HG03045 (cell line): Measurements from ENCODE around the gene NDRG3.
"Not testable (repeated sequence)": the region's sequence is repeated elsewhere in the genome, so short reads cannot be mapped to it uniquely, and the experiment has no call there.

ENCODE experiments used
- ATAC-seq: cut with Tn5 transposase; IDR thresholded peaks from one replicate; pipeline ENCODE4 v1.9.1; 2021; ENCODE audit warnings: mild to moderate bottlenecking, moderate library complexity; ENCODE audit not compliant: unreplicated experiment

The NDRG3 gene

GRCh38 chr20:36700438-36700837 lies 45.5 kb downstream of the NDRG3 start:
- no peak for ATAC-seq

- not testable (repeated sequence) for ATAC-seq
These were observed 50.4 kb downstream of the NDRG3 start for GRCh38 chr20:36695467-36695866.

GRCh38 chr20:36688630-36689029 lies 57.3 kb downstream of the NDRG3 start:
- no peak for ATAC-seq

- ATAC-seq, result no peak
These were observed 58.0 kb downstream of the NDRG3 start for GRCh38 chr20:36687850-36688249.

- ATAC-seq, result no peak
These were observed 58.9 kb downstream of the NDRG3 start for GRCh38 chr20:36686944-36687343.

DNA sequence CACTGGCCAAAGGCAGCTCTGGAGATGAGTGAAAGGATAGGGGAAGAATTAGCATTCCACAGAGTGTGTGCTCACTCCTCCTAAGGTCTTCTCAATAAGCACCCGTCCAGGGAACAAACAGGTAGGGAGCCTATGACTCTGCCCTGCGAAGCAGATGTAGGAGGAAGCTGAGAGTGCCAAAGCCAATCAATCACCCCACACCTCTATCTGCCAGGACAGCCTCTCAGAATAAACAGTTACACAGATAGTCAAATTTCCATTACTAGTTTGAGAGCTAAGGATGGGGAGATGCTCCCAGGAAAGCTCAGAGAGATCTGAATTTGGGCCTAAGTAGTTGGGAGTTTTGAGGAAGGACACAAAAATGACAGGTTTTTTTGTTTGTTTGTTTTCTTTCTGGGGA lies 59.4 kb downstream of the NDRG3 start:
- no peak for ATAC-seq

DNA sequence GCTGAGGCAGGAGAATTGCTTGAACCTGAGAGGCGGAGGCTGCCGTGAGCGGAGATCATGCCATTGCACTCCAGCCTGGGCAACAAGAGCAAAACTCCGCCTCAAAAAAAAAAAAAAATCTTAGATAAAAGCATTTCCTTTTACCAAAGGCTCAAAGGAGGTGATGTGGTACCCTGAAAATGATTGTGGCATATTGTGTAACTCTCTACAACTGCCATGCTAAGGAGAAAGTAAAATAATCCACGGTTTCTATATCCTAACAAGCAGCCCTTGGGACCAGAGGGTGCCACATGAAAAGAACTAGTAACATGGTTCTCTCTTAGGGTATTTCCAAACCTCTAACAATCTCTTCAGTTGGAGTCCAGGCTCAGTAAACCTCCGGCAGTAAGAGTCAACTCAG lies 61.1 kb downstream of the NDRG3 start:
- ATAC-seq, result no peak

DNA sequence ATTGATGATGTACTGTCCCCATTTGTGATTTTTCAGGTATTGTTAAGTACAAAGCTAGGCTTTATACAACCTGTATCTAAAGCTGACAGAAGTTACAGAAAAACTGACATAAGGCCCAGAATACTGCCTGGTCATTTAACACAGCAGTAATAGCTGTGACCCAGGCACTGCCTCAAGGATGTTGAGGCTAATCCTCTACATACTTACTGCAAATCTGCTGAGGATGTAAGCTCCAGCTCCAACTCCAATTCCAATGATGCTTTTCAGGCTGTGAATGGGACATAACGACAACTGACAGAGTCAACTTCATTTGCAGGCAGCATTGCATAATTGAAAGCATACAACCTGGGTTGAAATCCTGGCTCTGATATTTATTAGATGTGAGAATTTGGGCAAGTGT lies 63.6 kb downstream of the NDRG3 start:
- no peak for ATAC-seq

GRCh38 chr20:36677422-36677771 lies 68.5 kb downstream of the NDRG3 start:
- no peak for ATAC-seq

GRCh38 chr20:36676701-36677421 lies 69.0 kb downstream of the NDRG3 start:
- no peak for ATAC-seq

GRCh38 chr20:36675545-36675944 lies 70.3 kb downstream of the NDRG3 start:
- ATAC-seq, result not testable (repeated sequence)

GRCh38 chr20:36672991-36673390 lies 72.9 kb downstream of the NDRG3 start:
- ATAC-seq, result no peak

- no peak for ATAC-seq
These were observed 75.1 kb downstream of the NDRG3 start for GRCh38 chr20:36670665-36671357.

DNA sequence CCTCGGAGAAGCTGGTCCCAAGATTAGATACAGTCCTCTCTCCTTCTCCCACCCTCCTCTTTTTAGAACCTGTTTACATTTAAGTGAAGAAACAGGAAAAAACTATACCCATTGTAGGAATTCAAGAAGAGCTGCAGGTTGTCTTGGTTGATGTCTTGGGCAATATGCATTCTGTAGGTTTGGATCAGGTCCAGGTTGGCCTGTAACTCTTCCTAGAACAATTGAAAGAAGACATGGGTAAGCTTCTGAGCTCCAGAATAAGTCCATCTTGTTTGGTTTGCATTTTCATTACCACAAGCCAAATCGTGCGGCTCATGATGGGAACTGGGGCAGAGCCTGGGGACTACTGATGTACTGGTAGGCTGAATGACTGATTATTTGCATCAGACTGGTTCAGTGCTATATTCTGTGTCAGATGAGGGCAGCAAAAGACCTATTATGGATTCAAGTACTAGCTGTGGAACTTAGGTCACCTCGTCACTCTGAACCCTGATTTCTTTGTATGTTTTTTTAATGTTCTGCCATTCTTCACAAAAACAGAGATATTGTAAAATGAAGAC lies 79.6 kb downstream of the NDRG3 start:
- ATAC-seq, result no peak

GRCh38 chr20:36663031-36663430 lies 82.9 kb downstream of the NDRG3 start:
- no peak for ATAC-seq

- ATAC-seq, result no peak
These were observed 87.6 kb downstream of the NDRG3 start for GRCh38 chr20:36658300-36658699.

DNA sequence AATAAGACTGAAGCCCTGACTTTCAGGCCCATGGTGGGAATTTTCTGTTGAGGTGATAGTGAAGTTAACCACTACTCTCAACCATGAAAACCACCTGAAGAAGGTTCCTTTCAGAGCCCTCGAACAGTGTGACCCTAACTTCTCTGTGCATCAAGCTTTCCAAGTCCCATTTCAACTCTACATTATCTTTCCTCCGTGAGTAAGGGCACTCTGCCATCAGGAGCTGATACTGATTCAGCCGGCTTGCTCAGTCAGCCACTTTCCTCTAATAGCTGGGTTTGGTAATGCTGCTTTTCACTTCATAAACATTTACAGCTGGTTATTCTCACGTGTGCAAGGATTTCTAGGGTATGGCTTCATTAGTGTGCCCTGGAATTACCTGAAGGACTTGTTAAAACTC lies 89.2 kb downstream of the NDRG3 start:
- ATAC-seq, result no peak

- no peak for ATAC-seq
These were observed 90.9 kb downstream of the NDRG3 start for GRCh38 chr20:36655004-36655403.

DNA sequence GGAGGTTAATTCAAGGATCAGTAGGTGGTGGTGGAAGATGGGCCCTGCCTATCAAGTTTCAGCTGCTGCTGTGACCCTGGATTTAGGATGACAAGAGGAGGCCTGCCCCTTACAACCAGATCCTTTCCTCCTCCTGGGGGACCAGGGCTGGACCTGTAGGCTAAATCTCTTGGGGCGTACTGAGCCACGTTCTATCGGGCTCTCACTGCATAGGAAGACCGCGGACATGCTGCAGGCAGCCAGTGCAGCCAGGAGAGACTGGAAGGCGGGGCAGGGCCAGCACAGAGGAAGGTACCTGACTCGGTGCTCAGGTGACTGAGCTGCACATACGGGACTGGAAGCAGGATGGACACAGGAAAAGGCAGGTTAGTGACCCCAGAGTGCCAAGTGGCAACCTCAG lies 91.4 kb downstream of the NDRG3 start:
- no peak for ATAC-seq

DNA sequence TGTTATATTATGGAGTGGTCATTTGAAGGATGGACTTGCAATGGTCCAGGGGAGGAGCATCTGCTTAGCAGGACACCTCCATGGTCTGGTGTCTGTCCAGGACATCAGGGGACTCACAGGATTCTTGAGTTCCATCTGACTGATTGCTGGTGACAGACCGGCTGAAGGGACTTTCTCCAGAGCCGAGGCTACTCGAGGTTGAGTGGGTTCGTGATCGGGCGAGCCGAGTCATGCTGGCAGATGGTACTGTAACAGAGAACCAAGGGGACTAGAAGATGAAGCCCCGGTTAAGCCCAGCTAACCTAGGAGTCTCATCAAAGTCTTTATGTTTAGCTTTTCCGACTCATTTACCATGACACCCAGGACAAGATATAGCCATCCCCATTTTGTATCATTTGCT lies 92.4 kb downstream of the NDRG3 start:
- no peak for ATAC-seq

GRCh38 chr20:36647196-36648121 lies 98.4 kb downstream of the NDRG3 start:
- ATAC-seq, result no peak
